Astrocyte (in vitro differentiated cells and primary cell): ENCODE measurements around the gene CHKA. TPM values are rescaled to one million over a fixed set of nuclear protein-coding genes. Genes with fewer than 3 reads are reported as not detected.

ENCODE experiments used
- DNase-seq: peaks from one replicate; pipeline ENCODE4 v3.0.0-alpha.2; 2010; ENCODE audit warnings: low read depth
- FAIRE-seq: peaks from 2 replicates; lab custom pipeline; 2011; peaks lifted over from hg19 to GRCh38; lab: Jason Lieb, UNC
- H2AFZ ChIP-seq: 2 replicates; pipeline ENCODE4 v1.6.0; 2012; ENCODE audit warnings: low read depth, low read length, inconsistent platforms
- H3K27ac ChIP-seq: 2 replicates; pipeline ENCODE4 v1.5.1; 2011; ENCODE audit warnings: low read depth, low read length, inconsistent platforms
- H3K27me3 ChIP-seq: 2 replicates; pipeline ENCODE4 v1.6.0; 2011; ENCODE audit warnings: low read length, inconsistent platforms; ENCODE audit not compliant: insufficient read depth
- H3K36me3 ChIP-seq: 2 replicates; pipeline ENCODE4 v1.5.1; 2011; ENCODE audit warnings: low read length, inconsistent platforms; ENCODE audit not compliant: insufficient read depth
- H3K4me1 ChIP-seq: 2 replicates; pipeline ENCODE4 v1.5.1; 2011; ENCODE audit warnings: low read length, inconsistent platforms; ENCODE audit not compliant: insufficient read depth
- H3K4me2 ChIP-seq: 2 replicates; pipeline ENCODE4 v1.6.0; 2012; ENCODE audit warnings: low read length, inconsistent platforms
- H3K4me3 ChIP-seq: 2 replicates; pipeline ENCODE4 v1.5.1; 2011; ENCODE audit warnings: low read depth, mild to moderate bottlenecking, low read length, inconsistent platforms; ENCODE audit not compliant: insufficient read depth
- H3K79me2 ChIP-seq: 2 replicates; pipeline ENCODE4 v1.6.0; 2012; ENCODE audit warnings: mild to moderate bottlenecking, low read length, inconsistent platforms; ENCODE audit not compliant: insufficient read depth
- H3K9ac ChIP-seq: 2 replicates; pipeline ENCODE4 v1.6.0; 2012; ENCODE audit warnings: mild to moderate bottlenecking, low read length, inconsistent platforms
- H3K9me3 ChIP-seq: 2 replicates; pipeline ENCODE4 v1.5.1; 2012; ENCODE audit warnings: low read depth, mild to moderate bottlenecking, low read length, inconsistent platforms; ENCODE audit not compliant: insufficient read depth
- H4K20me1 ChIP-seq: 2 replicates; pipeline ENCODE4 v1.6.0; 2012; ENCODE audit warnings: low read length, inconsistent platforms; ENCODE audit not compliant: insufficient read depth
- H3K27ac Mint-ChIP-seq: one replicate; pipeline ENCODE4 v1.8.0; 2021; ENCODE audit warnings: mild to moderate bottlenecking, mixed read lengths; ENCODE audit not compliant: unreplicated experiment
- H3K27me3 Mint-ChIP-seq: one replicate; pipeline ENCODE4 v1.8.0; 2021; ENCODE audit warnings: low read depth, mixed read lengths; ENCODE audit not compliant: unreplicated experiment
- H3K36me3 Mint-ChIP-seq: one replicate; pipeline ENCODE4 v1.8.0; 2021; ENCODE audit warnings: low read depth, mixed read lengths; ENCODE audit not compliant: unreplicated experiment
- H3K4me1 Mint-ChIP-seq: one replicate; pipeline ENCODE4 v1.8.0; 2021; ENCODE audit warnings: low read depth, mixed read lengths; ENCODE audit not compliant: unreplicated experiment
- H3K4me3 Mint-ChIP-seq: one replicate; pipeline ENCODE4 v1.8.0; 2021; ENCODE audit warnings: mild to moderate bottlenecking, moderate library complexity, mixed read lengths; ENCODE audit not compliant: unreplicated experiment
- H3K9me3 Mint-ChIP-seq: one replicate; pipeline ENCODE4 v1.8.0; 2021; ENCODE audit warnings: mild to moderate bottlenecking, mixed read lengths; ENCODE audit not compliant: unreplicated experiment
- EZH2 ChIP-seq: IDR thresholded peaks from 2 replicates; pipeline ENCODE4 v1.6.1; 2012; ENCODE audit warnings: mild to moderate bottlenecking, low read length, inconsistent platforms; ENCODE audit not compliant: insufficient read depth
- total RNA-seq: library from RNA; stranded (reverse); gene quantifications from 2 replicates; pipeline ENCODE4 v1.2.1, GENCODE V29; 2021
- TF ChIP-seq, protein P1 (sequence below): IDR thresholded peaks from 2 replicates; pipeline ENCODE4 v1.5.1; 2011; ENCODE audit warnings: low read depth, mild to moderate bottlenecking, inconsistent platforms, low read length, moderate library complexity; ENCODE audit not compliant: insufficient read depth

CHKA gene
- total RNA-seq, 1 donor from 2014 or later, result 37.7 TPM

DNA sequence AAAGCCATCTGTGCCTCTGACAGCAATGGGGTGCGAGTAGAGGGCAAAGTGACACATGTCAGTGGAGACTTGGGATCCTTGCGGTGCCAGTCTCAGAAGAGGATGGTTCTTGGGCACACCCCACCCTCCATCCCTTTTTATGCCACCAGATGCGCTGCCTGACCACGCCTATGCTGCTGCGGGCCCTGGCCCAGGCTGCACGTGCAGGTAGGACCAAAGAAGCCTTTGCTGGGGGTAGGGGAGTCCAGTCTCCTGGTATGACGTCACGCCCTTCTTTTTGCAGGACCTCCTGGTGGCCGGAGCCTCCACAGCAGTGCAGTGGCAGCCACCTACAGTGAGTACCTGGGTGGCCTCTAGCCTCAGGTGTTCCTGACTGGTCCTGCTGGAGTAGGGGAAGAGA, 89.2 kb downstream of the CHKA start:
- H3K27ac ChIP-seq, result no peak overlapping the region

DNA sequence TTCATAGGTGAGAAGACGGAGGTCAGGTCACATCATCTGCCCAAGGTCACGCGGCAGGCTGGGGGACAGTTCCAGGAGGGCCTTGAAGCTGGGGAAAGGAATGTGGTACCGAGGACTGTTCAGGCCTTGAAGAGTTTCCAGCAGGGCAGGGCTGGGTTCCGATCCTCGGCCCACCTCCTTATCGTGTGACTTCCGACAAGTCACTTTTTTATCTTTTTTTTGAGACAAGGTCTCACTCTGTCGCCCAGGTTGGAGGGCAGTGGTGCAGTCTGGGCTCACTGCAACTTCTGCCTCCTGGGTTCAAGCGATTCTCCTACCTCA, 90.1 kb downstream of the CHKA start:
- Histone ChIP-seq H3K27me3 (no peaks in the 10 kb centered on the region), H3K4me1 (peaks cover 51% of the 10 kb centered on the region), H3K4me2 (peak overlapping the region; percentile 100), H3K36me3 (no peaks in the 10 kb centered on the region), H3K9me3 (no peaks in the 10 kb centered on the region), H3K4me3 (peak overlapping the region; percentile 96), H2AFZ (peak overlapping the region; percentile 97), H4K20me1 (no peaks in the 10 kb centered on the region), H3K9ac (peak overlapping the region; percentile 99), H3K79me2 (peaks cover 43% of the 10 kb centered on the region), H3K27ac (peak overlapping the region; percentile 92)
- FAIRE-seq, result no peak
- no peak for DNase-seq
- Mint-ChIP-seq H3K9me3 (no peaks in the 10 kb centered on the region), H3K27ac (peak overlapping the region; percentile 98), H3K27me3 (no peaks in the 10 kb centered on the region), H3K36me3 (peaks cover 6% of the 10 kb centered on the region), H3K4me1 (peaks cover 35% of the 10 kb centered on the region), H3K4me3 (peak overlapping the region; percentile 92)
- no peak for TF ChIP-seq EZH2
- TF ChIP-seq, protein P1, sequence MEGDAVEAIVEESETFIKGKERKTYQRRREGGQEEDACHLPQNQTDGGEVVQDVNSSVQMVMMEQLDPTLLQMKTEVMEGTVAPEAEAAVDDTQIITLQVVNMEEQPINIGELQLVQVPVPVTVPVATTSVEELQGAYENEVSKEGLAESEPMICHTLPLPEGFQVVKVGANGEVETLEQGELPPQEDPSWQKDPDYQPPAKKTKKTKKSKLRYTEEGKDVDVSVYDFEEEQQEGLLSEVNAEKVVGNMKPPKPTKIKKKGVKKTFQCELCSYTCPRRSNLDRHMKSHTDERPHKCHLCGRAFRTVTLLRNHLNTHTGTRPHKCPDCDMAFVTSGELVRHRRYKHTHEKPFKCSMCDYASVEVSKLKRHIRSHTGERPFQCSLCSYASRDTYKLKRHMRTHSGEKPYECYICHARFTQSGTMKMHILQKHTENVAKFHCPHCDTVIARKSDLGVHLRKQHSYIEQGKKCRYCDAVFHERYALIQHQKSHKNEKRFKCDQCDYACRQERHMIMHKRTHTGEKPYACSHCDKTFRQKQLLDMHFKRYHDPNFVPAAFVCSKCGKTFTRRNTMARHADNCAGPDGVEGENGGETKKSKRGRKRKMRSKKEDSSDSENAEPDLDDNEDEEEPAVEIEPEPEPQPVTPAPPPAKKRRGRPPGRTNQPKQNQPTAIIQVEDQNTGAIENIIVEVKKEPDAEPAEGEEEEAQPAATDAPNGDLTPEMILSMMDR, result no peak

More for the DNA sequence above, 89.2 kb downstream of the CHKA start:
- Histone ChIP-seq H3K9me3 (no peaks in the 10 kb centered on the region), H4K20me1 (no peaks in the 10 kb centered on the region), H3K27me3 (no peaks in the 10 kb centered on the region), H2AFZ (no peak overlapping the region), H3K9ac (peak overlapping the region; percentile 99), H3K4me2 (peak overlapping the region; percentile 100), H3K79me2 (peaks cover 43% of the 10 kb centered on the region), H3K4me3 (no peak overlapping the region), H3K4me1 (peaks cover 48% of the 10 kb centered on the region), H3K36me3 (no peaks in the 10 kb centered on the region)
- H3K9me3 Mint-ChIP-seq, result no peaks in the 10 kb centered on the region
- H3K4me3 Mint-ChIP-seq, result peak overlapping the region; percentile 92
- H3K27ac Mint-ChIP-seq, result peak overlapping the region; percentile 98
- FAIRE-seq (no peak), DNase-seq (no peak)
- H3K4me1 Mint-ChIP-seq, result peaks cover 31% of the 10 kb centered on the region
- no peaks in the 10 kb centered on the region for H3K27me3 Mint-ChIP-seq
- peaks cover 4% of the 10 kb centered on the region for H3K36me3 Mint-ChIP-seq
- TF ChIP-seq, protein P1, result no peak
- no peak for TF ChIP-seq EZH2

DNA sequence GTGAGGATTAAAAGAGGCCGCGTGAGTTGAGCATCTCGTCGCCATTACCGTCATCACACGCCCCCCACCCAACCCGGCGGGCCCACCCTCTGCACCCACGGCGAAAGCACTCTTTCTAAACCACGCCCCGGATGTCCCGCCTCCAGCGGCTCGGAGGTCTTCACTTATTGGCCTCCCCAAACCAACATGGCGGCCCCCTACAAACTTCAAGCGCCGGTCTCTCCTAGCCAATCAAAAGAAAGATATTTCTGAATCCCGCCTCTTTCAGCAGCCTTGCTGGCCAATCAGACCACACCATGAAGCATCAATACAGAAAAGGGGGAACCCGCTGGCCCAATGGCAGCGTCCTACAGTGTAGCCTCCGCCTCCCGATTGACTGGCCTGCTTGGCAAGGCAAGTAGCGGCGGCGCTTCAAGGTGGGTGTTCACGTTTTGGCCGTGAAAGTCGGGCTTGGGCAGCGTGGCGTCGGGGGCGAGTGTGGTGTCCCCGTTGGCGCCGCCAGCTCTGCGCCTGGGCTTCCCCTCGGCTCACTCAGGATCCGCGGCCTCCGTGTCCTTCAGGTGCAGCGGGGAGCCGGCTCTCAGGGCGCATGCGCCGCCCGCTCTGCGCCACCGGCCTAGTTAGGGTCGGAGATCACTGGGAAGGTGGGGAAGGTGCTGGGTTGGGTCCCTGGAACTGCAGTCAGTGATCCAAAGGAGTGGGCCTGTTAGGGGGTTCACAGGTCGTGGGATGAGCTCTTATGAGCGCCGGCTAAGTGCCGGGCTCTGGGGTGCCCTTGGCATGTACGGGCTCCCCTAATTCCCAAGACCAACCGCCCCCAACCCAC, 90.7 kb downstream of the CHKA start, which contains the start of gene NDUFS8:
TSS of gene NDUFS8 (plus strand) at position 364 of the 826 bp plus-strand sequence. CDS start 1,471 bp downstream, outside the sequence.
- H3K4me1 Mint-ChIP-seq, result peaks cover 36% of the 10 kb centered on the region
- Histone ChIP-seq H3K4me3 (peak within 1 kb of the TSS; percentile 96), H3K79me2 (peaks cover 43% of the 10 kb centered on the region), H3K36me3 (no peaks in the 10 kb centered on the region), H3K9ac (peak within 1 kb of the TSS; percentile 99), H2AFZ (peak within 1 kb of the TSS; percentile 97), H4K20me1 (no peaks in the 10 kb centered on the region), H3K9me3 (no peaks in the 10 kb centered on the region), H3K4me2 (peak within 1 kb of the TSS; percentile 100), H3K27me3 (no peaks in the 10 kb centered on the region), H3K4me1 (peaks cover 51% of the 10 kb centered on the region), H3K27ac (peak within 1 kb of the TSS; percentile 93)
- peak within 1 kb of the TSS; percentile 98 for H3K27ac Mint-ChIP-seq
- H3K4me3 Mint-ChIP-seq, result peak within 1 kb of the TSS; percentile 92
- H3K9me3 Mint-ChIP-seq, result no peaks in the 10 kb centered on the region
- H3K36me3 Mint-ChIP-seq, result peaks cover 11% of the 10 kb centered on the region
- DNase-seq (peak; percentile 97), FAIRE-seq (peak; percentile 73)
- TF ChIP-seq EZH2, result no peak
- TF ChIP-seq, protein P1, result no peak
- no peaks in the 10 kb centered on the region for H3K27me3 Mint-ChIP-seq
